Measurements from ENCODE around the gene ECHDC3. TPM values are rescaled to one million over a fixed set of nuclear protein-coding genes. Genes with fewer than 3 reads are reported as not detected.

Gene ECHDC3
- total RNA-seq, 4 donors from 2014 or later = 47.5 to 92.8 (median 76.6) TPM

- H3K4me1 ChIP-seq = peaks cover 44% of the 10 kb centered on the region
- whole genome bisulfite sequencing = 80% methylated on average over 6 of the region's 6 CpGs
- no peak for DNase-seq (ENCODE audit: low spot score in 2 of 2)
- H3K27ac ChIP-seq = no peak overlapping the region
- TF ChIP-seq CTCF (IDR thresholded peaks at IDR 0.05) (no peak), POLR2A (IDR thresholded peaks at IDR 0.05) (no peak), EP300 (IDR thresholded peaks at IDR 0.05) (no peak), POLR2AphosphoS5 (IDR thresholded peaks at IDR 0.05) (no peak)
- no peaks in the 10 kb centered on the region for H3K27me3 ChIP-seq
- peaks cover 2% of the 10 kb centered on the region for H3K36me3 ChIP-seq
- no peak overlapping the region for H3K4me3 ChIP-seq
- no peaks in the 10 kb centered on the region for H3K9me3 ChIP-seq
Observed at GRCh38 chr10:11745045-11745444, 2.9 kb downstream of the ECHDC3 start.

- Histone ChIP-seq H3K4me1 (peaks cover 38% of the 10 kb centered on the region), H3K4me3 (peak overlapping the region; percentile 27), H3K27ac (peak overlapping the region; percentile 80), H3K27me3 (no peaks in the 10 kb centered on the region), H3K9me3 (no peaks in the 10 kb centered on the region), H3K36me3 (peaks cover 16% of the 10 kb centered on the region)
- 45% methylated on average over 13 of the region's 13 CpGs for WGBS
- no peak for DNase-seq (ENCODE audit: low spot score in 2 of 2)
- TF ChIP-seq CTCF (IDR thresholded peaks at IDR 0.05) (no peak), POLR2AphosphoS5 (IDR thresholded peaks at IDR 0.05) (peak in 2 of 3 donors; percentile 88 to 95)
Observed at GRCh38 chr10:11746883-11747539, 4.8 kb downstream of the ECHDC3 start.

DNA sequence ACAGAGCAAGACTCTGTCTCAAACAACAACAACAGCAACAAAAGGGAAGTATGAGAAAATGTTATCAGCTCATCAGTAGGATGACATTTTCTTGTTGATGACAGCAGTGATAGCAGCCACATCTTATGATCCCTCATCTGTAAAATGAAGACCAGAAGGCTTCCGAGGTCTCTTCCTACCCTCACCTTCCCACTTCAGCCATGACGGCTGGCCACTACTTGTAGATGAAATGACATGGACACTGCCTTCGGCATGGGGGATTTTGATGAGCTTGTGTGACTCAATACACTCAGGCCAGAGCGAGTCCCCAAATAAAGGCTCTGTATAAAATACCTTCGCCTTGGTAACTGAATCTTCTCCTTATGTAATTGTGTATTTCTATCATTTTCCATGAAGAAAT lies 6.7 kb downstream of the ECHDC3 start:
- Histone ChIP-seq H3K4me1 (peaks cover 21% of the 10 kb centered on the region), H3K36me3 (peaks cover 20% of the 10 kb centered on the region), H3K9me3 (no peaks in the 10 kb centered on the region), H3K27ac (no peak overlapping the region), H3K4me3 (no peak overlapping the region), H3K27me3 (no peaks in the 10 kb centered on the region)
- DNase-seq (ENCODE audit: low spot score in 2 of 2) = no peak
- TF ChIP-seq POLR2A (IDR thresholded peaks at IDR 0.05) (no peak), POLR2AphosphoS5 (IDR thresholded peaks at IDR 0.05) (no peak), EP300 (IDR thresholded peaks at IDR 0.05) (no peak), CTCF (IDR thresholded peaks at IDR 0.05) (no peak)
- WGBS = 77% methylated on average over 5 of the region's 5 CpGs

DNA sequence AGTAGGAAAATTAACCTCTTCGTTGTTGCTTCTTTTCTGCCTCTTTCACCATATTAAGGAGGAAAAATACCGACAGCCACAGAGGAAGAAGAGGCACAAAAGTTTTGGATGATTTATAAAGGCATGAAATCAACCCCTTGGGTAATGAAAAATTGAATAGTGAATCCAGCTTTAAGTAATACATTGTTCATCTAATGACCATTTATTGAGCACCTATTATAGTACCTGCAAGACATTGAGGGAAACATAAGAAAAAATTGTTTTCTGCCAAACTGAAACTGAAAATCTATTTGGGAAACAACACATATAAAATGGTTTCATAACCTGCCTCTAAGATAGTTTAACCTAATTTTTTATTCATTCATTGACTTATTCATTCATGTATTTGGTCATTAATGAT lies 8.2 kb downstream of the ECHDC3 start:
- 94% methylated on average over 2 of the region's 2 CpGs for WGBS
- no peak for DNase-seq (ENCODE audit: low spot score in 2 of 2)
- H3K4me1 ChIP-seq = peaks cover 17% of the 10 kb centered on the region
- H3K27ac ChIP-seq = no peak overlapping the region
- no peaks in the 10 kb centered on the region for H3K9me3 ChIP-seq
- no peak overlapping the region for H3K4me3 ChIP-seq
- TF ChIP-seq EP300 (IDR thresholded peaks at IDR 0.05) (no peak), CTCF (IDR thresholded peaks at IDR 0.05) (no peak), POLR2A (IDR thresholded peaks at IDR 0.05) (no peak), POLR2AphosphoS5 (IDR thresholded peaks at IDR 0.05) (no peak)
- no peaks in the 10 kb centered on the region for H3K27me3 ChIP-seq
- H3K36me3 ChIP-seq = peaks cover 28% of the 10 kb centered on the region

DNA sequence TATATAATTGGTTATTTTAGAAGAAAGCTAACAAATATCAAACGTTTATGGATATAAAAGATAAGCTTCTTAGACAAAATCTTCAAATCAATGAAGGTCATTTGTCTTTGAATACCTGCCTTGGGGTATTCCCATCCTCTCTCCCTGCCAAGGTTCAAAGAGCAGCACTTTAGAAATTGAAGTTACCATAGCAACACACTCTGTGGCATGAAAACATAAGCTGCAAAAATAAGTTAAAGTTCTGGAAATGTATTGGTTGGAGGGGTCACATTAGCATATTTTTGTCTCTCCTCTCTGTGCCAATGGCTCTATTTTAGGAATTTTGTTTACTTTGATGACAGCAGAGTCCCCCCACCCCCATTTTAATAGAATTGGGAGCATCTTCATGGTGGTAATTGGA lies 12.0 kb downstream of the ECHDC3 start:
- TF ChIP-seq POLR2AphosphoS5 (IDR thresholded peaks at IDR 0.05) (no peak), POLR2A (IDR thresholded peaks at IDR 0.05) (no peak), CTCF (IDR thresholded peaks at IDR 0.05) (no peak), EP300 (IDR thresholded peaks at IDR 0.05) (no peak)
- no peak overlapping the region for H3K27ac ChIP-seq
- no peaks in the 10 kb centered on the region for H3K9me3 ChIP-seq
- H3K4me3 ChIP-seq = no peak overlapping the region
- no peaks in the 10 kb centered on the region for H3K27me3 ChIP-seq
- H3K4me1 ChIP-seq = peaks cover 27% of the 10 kb centered on the region
- WGBS = 0% methylated on average over 1 of the region's 1 CpG
- no peak for DNase-seq (ENCODE audit: low spot score in 2 of 2)
- peaks cover 35% of the 10 kb centered on the region for H3K36me3 ChIP-seq

Data from suprapubic skin (tissue), 4 donors.